Effector CD4-positive, alpha-beta T cell (primary cell): ENCODE results near the gene SSUH2.
"Not testable (repeated sequence)": the region's sequence is repeated elsewhere in the genome, so short reads cannot be mapped to it uniquely, and the experiment has no call there.

ENCODE experiments used
- DNase-seq: peaks from one replicate; pipeline ENCODE4 v3.0.0-alpha.2; 2020

Gene SSUH2

GRCh38 chr3:8658306-8659212 lies 14.0 kb upstream of the SSUH2 start:
- no peak for DNase-seq

DNA sequence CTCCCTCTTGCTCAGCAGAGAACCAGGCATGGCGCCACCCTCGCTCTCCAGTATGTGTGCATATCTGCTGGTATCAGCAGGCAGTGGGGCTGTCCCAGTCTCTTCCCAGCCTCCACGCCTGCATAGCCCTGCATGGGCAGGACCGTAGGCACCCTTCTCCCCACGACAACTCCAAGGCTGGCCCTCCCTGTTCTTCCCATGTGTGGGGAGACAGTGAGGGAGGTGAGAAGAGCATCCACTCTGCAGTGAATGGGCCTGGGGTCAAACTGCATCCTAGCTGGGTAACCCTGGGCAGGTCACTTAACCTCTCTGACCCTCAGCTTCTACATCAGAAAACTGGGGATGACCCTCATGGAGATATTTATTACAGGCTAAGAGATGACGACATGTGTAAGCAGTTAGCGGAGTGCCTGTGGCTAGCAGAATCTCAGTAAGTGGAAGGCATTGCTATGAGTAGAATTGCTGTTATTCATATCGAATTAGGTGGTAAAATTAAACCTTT lies 13.3 kb upstream of the SSUH2 start:
- DNase-seq = no peak

DNA sequence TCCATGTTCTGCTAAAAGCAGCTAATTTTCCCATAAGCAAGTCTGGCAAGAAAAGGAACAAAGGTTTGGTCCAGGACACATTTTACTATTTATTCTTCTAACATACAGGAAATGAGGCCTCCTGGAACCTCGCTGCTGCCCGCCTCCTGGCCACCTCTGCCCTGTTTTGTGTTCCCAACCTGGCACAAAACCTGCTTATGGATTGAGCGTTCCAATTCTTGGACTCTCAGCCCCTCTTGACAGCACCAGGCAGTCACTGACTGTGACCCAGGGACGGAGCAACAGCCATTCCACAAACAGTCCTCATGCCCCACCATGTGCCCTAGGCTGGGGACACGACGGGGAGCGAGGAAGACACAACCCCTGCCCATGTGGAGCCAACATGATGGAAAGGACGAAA lies 11.6 kb upstream of the SSUH2 start:
- no peak for DNase-seq

- DNase-seq = no peak
These were observed 10.8 kb upstream of the SSUH2 start for GRCh38 chr3:8655387-8655835.

- DNase-seq = not testable (repeated sequence)
These were observed 10.2 kb upstream of the SSUH2 start for GRCh38 chr3:8654572-8655329.

DNA sequence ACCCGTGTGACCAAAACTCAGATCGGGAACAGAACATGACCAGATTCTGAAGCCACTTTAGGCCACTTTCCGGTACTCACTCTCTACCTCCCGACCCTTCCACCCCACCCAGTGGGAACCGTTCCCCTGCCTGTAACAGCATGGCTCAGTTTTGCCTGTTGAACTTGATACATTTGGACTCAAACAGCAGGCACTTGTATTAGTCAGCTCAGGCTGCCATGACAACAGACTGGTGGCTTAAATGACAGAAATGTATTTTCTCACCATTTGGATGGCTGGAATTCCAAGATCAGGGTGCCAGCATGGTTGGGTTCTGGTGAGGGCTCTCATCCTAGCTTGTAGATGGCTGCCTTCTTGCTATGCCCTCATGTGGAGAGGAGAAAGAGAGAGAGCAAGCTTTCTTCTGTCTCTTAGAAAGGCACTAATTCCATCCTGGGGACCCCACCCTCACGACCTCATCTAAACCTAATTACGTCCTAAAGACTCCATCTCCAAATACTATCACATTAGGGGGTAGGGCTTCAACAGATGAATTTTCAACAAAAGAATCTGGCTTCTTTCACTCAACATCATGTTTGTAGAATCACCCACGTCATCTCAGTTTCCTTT lies 9.3 kb upstream of the SSUH2 start:
- DNase-seq = no peak

GRCh38 chr3:8652324-8652987 lies 7.9 kb upstream of the SSUH2 start:
- no peak for DNase-seq

GRCh38 chr3:8651418-8652323 lies 7.1 kb upstream of the SSUH2 start:
- DNase-seq = no peak

- DNase-seq = no peak
These were observed 6.2 kb upstream of the SSUH2 start for GRCh38 chr3:8650583-8651416.

DNA sequence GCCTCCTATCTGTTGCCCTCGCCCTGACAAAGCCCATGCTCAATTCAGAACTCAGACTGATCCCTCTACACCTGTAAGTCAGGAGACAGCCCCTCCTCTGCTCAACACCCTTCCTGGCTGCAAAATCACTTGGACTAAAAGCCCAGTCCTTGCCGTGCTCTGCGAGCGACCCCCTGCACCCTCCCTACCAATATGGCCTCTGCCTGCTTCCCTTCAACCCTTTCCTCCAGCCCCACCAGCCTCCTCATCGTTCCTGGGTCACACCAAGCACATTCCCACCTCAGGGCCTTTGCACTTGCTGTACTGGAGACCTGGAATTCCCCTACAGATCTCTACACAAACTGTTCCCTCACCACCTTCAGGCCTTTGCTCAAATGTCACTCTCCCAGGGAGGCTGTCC lies 5.2 kb upstream of the SSUH2 start:
- DNase-seq = no peak

DNA sequence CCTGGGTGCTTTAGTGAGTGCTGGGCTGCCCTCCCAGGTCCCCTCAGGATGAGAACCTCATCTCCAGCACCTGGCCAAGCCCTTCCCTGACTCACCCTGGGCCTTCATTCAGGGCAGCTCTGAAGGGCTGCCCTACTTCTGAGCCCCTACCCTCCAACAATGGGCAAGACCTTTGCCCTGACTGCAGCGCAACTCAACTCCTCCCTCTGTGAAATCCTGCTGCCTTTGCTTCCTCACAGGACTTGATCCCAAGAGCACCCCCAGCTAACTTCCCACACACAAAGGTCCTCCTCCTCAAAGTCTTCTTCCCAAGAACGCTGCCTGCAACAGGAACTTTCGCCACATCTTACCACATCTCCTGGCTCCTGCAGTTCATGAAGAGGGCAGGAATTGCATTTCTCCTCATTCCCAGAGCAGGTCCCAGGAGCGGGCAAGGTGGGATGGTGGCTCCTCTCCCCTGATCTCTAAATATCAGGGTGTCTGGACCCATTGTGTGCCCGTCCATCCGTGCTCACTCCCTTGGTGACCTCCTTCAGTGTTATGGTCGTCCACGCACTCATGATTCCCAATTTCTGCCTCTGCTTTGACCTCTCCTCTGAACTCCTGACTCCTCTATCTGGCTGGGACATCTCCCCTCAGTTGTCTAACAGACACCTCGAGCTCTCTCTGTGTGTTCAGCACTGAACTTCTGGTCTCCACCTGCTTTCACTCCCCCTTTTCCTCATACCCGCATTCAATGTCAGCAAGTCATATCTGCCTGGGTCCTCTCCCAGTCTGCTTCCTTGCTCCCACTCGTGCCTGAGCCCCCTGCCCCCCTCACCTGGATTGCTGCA lies 4.5 kb upstream of the SSUH2 start:
- DNase-seq = no peak

DNA sequence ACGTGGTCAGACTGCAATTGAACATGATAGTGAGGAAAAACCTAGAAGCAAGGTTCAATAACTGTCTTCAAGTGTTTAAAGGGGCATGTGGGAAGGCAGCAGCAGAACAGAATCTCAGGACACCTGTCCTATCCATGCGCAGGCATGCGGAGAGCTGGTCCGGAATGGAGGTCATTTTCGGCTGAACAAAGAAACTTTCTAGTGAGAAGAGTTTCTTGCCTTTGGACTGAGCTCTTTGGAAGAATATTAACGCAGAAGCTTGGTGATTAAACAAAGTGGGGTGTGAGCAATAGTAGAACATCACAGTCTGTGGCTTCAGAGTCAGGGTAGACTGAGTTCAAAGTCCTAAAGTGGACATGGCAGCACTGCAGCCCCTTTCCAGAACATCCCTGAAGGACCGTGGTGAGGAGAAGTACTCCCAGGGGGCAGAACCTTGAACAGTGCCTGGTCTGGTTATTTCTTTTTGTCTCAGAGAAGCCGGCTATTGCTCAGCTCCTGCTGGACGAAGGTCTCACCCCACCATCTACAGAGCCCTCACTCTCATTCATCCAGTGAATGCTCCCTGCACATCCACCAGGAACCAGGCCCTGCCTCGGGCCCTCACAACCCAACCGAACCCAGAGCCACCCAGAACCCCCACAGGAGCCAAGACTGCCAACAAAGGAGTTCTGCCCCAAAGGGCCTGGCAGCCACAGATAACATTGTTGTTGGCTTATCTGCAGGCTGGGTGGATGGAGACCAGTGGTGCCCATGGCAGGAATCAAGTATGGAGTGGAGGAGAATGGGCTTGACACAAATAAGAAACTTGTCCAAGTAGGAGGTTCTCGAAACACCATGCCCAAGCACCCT lies 2.8 kb upstream of the SSUH2 start:
- no peak for DNase-seq

DNA sequence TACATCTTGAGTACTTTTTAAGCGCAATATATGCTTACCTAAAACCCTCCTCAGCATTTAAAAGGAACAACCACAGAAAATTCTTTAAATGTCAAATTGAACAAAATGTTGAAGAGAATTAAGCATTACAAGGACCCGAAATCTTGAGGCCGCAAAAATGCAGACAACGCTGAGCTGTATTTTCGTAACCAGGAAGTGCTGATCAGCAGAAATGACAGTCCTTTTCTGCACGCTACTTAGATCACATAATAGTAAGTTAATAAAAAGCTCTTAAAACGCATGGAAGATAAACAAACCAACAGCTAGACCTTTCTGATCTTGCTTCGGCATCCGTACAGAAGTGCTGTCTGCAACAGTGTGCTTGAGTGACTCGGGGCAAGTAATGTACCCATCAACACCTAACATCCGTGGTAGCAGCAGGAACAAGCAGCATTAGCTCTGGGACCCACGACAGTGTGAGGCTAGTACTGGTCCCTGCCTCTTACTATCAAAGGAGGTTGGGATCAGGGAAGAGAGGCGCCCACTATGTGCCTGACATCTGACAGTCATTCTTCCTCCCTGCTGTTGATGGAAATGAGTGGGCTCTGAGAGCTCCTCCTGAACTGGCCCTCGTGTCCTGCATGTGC lies 1.8 kb upstream of the SSUH2 start:
- no peak for DNase-seq

GRCh38 chr3:8645712-8646111 lies 1.1 kb upstream of the SSUH2 start:
- DNase-seq = no peak

- DNase-seq = no peak
These were observed 769 bp downstream of the SSUH2 start for GRCh38 chr3:8643693-8644365.

DNA sequence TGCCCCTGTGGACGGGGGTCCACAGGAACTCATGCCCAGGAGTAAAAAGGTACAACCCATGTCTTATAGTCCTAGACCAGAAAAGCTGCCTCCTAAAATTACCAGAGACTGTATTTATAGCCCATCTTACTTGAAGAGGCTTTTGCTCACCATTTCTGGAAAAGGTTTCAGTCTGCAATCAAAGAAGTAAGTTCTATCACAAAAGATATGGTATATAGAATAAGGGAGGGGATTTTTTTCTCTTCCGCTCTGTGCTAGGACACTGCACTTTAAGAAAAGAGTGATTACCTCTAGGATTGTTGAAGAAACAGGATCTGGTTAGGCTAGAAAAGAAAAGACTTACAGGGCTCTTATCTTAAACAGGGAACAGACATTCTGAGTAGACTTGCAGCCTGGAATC lies 2.6 kb downstream of the SSUH2 start:
- no peak for DNase-seq

- no peak for DNase-seq
These were observed 3.1 kb downstream of the SSUH2 start for GRCh38 chr3:8641472-8641871.

- DNase-seq = no peak
These were observed 4.4 kb downstream of the SSUH2 start for GRCh38 chr3:8640223-8640622.
